A673 (cell line): ENCODE data around the gene TF. TPM values are rescaled to one million over a fixed set of nuclear protein-coding genes. Genes with fewer than 3 reads are reported as not detected.

Experiments used
- BruUV-seq: library from RNA; stranded (reverse); fragments of 400-500 nt; replicated peaks from 2 replicates; lab custom pipeline; 2021; lab: Mats Ljungman, UMichigan
- CTCF ChIA-PET: fragments of 300-600 bp; sonication (Branson Sonifier 250); formaldehyde crosslinking; loops from one replicate; lab custom pipeline; 2022; ENCODE audit warnings: antibody characterized with exemption; lab: Charles Lee
- POLR2A ChIA-PET: fragments of 300-600 bp; sonication (Branson Sonifier 250); formaldehyde crosslinking; loops from one replicate; lab custom pipeline; 2022; ENCODE audit warnings: antibody characterized with exemption; ENCODE audit not compliant: low non-redundant PET; lab: Charles Lee
- DNase-seq: peaks from one replicate; pipeline ENCODE4 v3.0.0-alpha.2; 2015; ENCODE audit warnings: low spot score
- H3K27ac ChIP-seq: fragments of 200-600 bp; sonication (generic); 2 replicates; pipeline ENCODE4 v1.5.1; 2016; ENCODE audit warnings: mixed run types, low read depth, mild to moderate bottlenecking, mixed read lengths, antibody characterized with exemption, low read length; ENCODE audit not compliant: poor library complexity, severe bottlenecking
- H3K27me3 ChIP-seq: fragments of 200-600 bp; sonication (generic); replicated peaks from 2 replicates; pipeline ENCODE4 v1.6.1; 2017; ENCODE audit warnings: mixed run types, low read depth, mild to moderate bottlenecking, mixed read lengths, antibody characterized with exemption, low read length; ENCODE audit not compliant: insufficient read depth, poor library complexity
- H3K36me3 ChIP-seq: fragments of 200-600 bp; sonication (generic); 2 replicates; pipeline ENCODE4 v1.6.1; 2016; ENCODE audit warnings: mixed run types, mild to moderate bottlenecking, mixed read lengths, antibody characterized with exemption, low read length; ENCODE audit not compliant: insufficient read depth, poor library complexity, severe bottlenecking
- H3K4me1 ChIP-seq: fragments of 200-600 bp; sonication (generic); 2 replicates; pipeline ENCODE4 v1.6.1; 2017; ENCODE audit warnings: mixed run types, mild to moderate bottlenecking, mixed read lengths, antibody characterized with exemption, low read length; ENCODE audit not compliant: insufficient read depth, poor library complexity, severe bottlenecking
- H3K4me3 ChIP-seq: fragments of 200-600 bp; sonication (generic); 2 replicates; pipeline ENCODE4 v1.5.1; 2016; ENCODE audit warnings: low read depth, mixed run types, mild to moderate bottlenecking, mixed read lengths, low read length; ENCODE audit not compliant: poor library complexity, severe bottlenecking
- H3K9me3 ChIP-seq: fragments of 200-600 bp; sonication (generic); 2 replicates; pipeline ENCODE4 v1.6.1; 2016; ENCODE audit warnings: mixed run types, low read depth, mild to moderate bottlenecking, mixed read lengths, antibody characterized with exemption, low read length; ENCODE audit not compliant: poor library complexity, severe bottlenecking
- EZH2 ChIP-seq: fragments of 200-600 bp; sonication (generic); IDR thresholded peaks from 2 replicates; pipeline ENCODE4 v1.6.1; 2017; ENCODE audit warnings: borderline replicate concordance, low read depth, mild to moderate bottlenecking, mixed read lengths, antibody characterized with exemption, low read length; ENCODE audit not compliant: poor library complexity, severe bottlenecking
- intact Hi-C: fragments of 100-400 bp; cut with micrococcal nuclease; formaldehyde crosslinking; loops from one replicate; pipeline ENCODE4 v1.10.0; 2022; ENCODE audit not compliant: unreplicated experiment
- total RNA-seq: library from RNA; stranded (reverse); gene quantifications from 2 replicates; pipeline ENCODE4 v1.2.3, GENCODE V29; 2021
- TF ChIP-seq, protein P1 (sequence below): fragments of 300-800, 200-600 bp; sonication (generic); conservative IDR thresholded peaks from 2 replicates; pipeline ENCODE4 v1.5.1; 2017; ENCODE audit warnings: low read depth, mild to moderate bottlenecking, antibody characterized with exemption, low read length, moderate library complexity, mixed read lengths

The TF gene
- total RNA-seq, 1 experiment from 2014 or later, result 0.11 TPM

DNA sequence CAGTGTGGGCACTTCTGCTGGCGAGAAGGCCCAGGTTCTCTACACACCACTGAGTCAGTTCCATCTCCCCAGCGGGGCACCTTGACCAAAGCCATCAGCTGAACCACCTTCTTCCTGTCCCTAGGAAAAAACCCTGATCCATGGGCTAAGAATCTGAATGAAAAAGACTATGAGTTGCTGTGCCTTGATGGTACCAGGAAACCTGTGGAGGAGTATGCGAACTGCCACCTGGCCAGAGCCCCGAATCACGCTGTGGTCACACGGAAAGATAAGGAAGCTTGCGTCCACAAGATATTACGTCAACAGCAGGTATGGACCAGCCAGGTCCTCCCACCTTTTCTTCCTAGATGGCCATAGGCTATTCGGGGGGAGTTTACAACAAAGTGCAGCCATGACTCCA is 29.1 kb downstream of the TF start:
- ChIA-PET CTCF (no interaction called here), POLR2A (no interaction called here)

DNA sequence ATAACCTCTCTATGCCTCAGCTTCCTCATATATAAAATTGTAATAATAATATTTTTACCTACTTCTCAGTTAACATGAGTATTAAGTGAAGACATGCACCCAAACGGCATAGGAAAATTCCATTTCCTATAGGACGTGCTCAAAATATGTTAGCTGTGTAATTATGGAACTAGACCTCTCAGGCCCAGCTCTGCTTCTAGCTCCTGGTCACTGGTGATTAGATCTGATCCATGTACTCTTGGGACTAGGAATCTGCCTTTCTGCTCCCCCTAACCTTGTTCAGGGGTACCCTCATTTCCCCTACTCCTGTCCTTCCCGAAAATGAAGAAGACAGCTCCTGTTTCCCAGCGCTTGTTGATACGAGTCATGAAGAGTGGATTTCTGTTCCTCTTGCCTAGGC is 29.6 kb downstream of the TF start:
- peaks cover 32% of the 10 kb centered on the region for H3K27me3 ChIP-seq
- no peaks in the 10 kb centered on the region for H3K4me1 ChIP-seq
- no peaks in the 10 kb centered on the region for H3K9me3 ChIP-seq
- intact Hi-C loops, result no loop called here
- DNase-seq, result no peak
- H3K27ac ChIP-seq, result no peak overlapping the region
- no TSS peak for BruUV-seq
- H3K4me3 ChIP-seq, result no peak overlapping the region
- H3K36me3 ChIP-seq, result no peaks in the 10 kb centered on the region
- TF ChIP-seq, protein P1, sequence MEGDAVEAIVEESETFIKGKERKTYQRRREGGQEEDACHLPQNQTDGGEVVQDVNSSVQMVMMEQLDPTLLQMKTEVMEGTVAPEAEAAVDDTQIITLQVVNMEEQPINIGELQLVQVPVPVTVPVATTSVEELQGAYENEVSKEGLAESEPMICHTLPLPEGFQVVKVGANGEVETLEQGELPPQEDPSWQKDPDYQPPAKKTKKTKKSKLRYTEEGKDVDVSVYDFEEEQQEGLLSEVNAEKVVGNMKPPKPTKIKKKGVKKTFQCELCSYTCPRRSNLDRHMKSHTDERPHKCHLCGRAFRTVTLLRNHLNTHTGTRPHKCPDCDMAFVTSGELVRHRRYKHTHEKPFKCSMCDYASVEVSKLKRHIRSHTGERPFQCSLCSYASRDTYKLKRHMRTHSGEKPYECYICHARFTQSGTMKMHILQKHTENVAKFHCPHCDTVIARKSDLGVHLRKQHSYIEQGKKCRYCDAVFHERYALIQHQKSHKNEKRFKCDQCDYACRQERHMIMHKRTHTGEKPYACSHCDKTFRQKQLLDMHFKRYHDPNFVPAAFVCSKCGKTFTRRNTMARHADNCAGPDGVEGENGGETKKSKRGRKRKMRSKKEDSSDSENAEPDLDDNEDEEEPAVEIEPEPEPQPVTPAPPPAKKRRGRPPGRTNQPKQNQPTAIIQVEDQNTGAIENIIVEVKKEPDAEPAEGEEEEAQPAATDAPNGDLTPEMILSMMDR, result no peak
- no peak for TF ChIP-seq EZH2
- ChIA-PET CTCF (no interaction called here), POLR2A (interaction anchor here (0.6 kb wide), 1 partner anchor 20 kb away, joined by 3 read pairs; no protein-coding TSS in a partner anchor)

More for the DNA sequence above, 29.1 kb downstream of the TF start:
- no peak overlapping the region for H3K27ac ChIP-seq
- no peaks in the 10 kb centered on the region for H3K36me3 ChIP-seq
- no peak overlapping the region for H3K4me3 ChIP-seq
- no peaks in the 10 kb centered on the region for H3K4me1 ChIP-seq
- intact Hi-C loops, result no loop called here
- BruUV-seq, result no TSS peak
- TF ChIP-seq EZH2, result no peak
- TF ChIP-seq, protein P1, result no peak
- H3K9me3 ChIP-seq, result no peaks in the 10 kb centered on the region
- peaks cover 27% of the 10 kb centered on the region for H3K27me3 ChIP-seq
- DNase-seq, result no peak

DNA sequence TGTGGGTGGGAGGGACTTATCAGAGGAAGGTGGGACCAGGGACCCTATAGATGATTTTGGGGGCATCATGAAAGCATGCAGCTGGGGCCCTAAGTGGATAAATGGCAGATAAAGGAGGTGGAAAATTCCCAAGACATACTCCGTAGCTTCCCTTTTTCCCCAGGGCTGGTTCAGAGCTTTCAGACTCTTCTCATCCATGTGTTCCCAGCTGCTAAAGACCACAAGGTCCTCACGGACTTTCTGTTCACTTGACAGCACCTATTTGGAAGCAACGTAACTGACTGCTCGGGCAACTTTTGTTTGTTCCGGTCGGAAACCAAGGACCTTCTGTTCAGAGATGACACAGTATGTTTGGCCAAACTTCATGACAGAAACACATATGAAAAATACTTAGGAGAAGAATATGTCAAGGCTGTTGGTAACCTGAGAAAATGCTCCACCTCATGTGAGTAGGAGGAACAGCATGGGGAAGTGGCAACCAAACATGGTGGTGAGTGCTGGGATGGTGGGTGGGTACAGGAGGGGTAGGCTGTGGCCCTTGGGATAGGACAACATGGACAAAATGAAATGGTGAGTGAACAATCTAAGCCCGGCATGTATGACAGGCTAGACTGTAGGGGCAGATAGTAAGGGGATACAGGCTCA is 30.7 kb downstream of the TF start:
- no peaks in the 10 kb centered on the region for H3K9me3 ChIP-seq
- H3K27ac ChIP-seq, result no peak overlapping the region
- H3K4me1 ChIP-seq, result no peaks in the 10 kb centered on the region
- no peak overlapping the region for H3K4me3 ChIP-seq
- H3K36me3 ChIP-seq, result no peaks in the 10 kb centered on the region
- intact Hi-C loops, result no loop called here
- BruUV-seq, result no TSS peak
- ChIA-PET CTCF (interaction anchor here (0.6 kb wide), 1 partner anchor 436 kb away, joined by 3 read pairs; no protein-coding TSS in a partner anchor), POLR2A (no interaction called here)
- H3K27me3 ChIP-seq, result peaks cover 38% of the 10 kb centered on the region
- TF ChIP-seq EZH2, result no peak
- TF ChIP-seq, protein P1, result no peak
- DNase-seq, result no peak
